HG02943 (cell line): ENCODE data around the gene PAAF1.
A peak's percentile ranks its signal among the peaks of the same experiment; 100 is the strongest.

Experiments used
- ATAC-seq: cut with Tn5 transposase; IDR thresholded peaks from one replicate; pipeline ENCODE4 v1.9.1; 2021; ENCODE audit warnings: mild to moderate bottlenecking, low read depth, moderate library complexity; ENCODE audit not compliant: unreplicated experiment

The PAAF1 gene

DNA sequence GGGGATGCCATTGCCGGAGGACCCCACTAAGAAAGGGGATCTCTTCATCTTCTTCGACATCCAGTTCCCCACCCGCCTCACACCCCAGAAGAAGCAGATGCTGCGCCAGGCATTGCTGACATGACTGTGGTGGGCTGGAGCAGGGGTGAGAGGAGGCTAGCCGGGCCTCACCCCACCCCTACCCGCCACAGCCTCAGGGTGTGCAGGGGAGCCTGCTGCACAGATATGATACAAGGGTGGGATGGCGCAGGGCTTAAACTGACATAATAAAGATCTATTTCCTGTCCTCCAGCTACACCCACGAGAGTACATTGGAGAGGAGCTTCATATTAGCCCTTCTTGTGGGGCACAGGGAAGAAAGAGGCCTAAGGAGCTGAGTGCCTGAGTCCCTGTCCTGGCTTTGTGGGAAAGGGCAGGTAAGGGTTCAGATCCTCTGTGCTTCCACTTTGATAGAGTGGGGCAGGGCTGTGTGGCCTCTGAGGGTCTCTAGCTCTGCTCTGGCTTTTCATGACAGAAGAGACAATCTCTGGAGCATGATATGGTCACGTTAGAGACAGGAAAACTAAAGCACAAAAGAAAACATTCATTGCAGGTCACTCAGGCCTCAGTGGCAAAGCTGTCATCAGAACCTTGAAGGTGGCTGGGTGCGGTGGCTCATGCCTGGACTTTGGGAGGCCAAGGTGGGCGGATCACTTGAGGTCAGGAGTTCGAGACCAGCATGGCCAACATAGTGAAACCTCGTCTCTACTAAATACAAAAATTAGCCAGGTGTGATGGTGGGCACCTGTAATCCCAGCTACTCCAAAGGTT is 93.4 kb downstream of the PAAF1 start:
- no peak for ATAC-seq

DNA sequence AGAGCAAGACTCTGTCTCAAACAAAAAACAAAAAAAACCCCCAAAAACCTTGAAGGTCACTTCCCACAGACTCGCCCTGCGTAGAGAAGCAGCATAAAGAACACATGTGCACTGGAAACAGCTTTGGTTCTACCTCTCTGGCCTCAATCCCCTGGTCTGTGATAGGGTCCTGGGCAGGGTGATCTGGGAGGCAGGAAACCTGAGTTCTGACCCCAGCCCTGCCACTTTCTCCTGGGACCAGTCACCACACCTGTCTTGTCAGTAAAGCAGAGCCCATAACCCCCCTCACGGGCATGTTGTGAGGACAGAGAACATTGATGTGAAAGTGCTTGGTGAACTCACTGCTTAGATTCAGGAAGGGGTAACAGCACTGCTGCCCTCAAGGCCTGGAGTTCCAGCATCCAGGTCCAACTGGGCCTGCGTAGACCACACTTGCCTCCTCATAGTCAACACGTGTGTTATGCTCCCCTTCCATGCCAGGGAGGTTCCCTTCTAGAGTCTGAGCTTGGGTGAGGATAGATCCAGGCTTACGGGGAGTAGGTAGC is 94.4 kb downstream of the PAAF1 start:
- no peak for ATAC-seq

GRCh38 chr11:73972187-73972586 is 95.4 kb downstream of the PAAF1 start:
- no peak for ATAC-seq

DNA sequence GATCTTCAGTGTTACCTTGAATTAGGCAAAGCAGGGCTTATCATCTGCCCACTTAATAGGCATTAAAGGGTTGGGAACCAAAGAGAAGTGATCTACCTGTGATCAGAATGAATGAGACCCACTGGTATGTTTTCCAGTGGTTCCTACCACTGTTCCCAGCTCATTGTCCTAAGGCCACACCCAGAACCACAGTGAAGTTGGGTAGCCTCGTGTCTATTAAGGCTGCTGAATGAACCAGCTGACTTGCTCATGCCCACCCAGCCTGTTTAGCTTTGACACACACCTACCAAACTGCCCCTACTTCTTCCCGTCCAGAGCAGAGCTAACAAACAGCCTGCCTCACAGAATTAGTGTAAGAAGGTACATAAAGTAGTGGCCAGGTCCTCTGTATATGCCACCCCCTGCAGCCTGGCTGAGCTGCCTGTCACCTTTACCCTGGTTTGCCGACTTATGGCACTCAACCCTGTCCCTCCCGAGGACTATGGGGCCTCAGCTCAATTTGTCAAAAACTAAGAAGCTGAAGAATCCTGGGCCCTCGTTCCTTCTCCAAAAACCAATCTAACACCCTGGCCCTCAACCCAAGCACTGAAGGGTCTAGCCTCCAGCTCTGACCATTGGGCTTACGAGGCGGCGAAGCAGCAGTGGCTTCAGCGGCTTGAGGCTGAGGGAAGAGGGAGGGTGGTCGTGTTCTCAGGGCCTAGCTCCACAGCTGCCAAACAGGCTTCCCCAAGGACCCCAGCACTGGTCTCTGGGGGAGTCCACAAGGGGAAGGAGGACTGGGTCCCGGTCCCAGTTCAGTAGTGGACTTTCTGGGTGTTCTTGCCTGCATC is 96.0 kb downstream of the PAAF1 start:
- ATAC-seq, result no peak

DNA sequence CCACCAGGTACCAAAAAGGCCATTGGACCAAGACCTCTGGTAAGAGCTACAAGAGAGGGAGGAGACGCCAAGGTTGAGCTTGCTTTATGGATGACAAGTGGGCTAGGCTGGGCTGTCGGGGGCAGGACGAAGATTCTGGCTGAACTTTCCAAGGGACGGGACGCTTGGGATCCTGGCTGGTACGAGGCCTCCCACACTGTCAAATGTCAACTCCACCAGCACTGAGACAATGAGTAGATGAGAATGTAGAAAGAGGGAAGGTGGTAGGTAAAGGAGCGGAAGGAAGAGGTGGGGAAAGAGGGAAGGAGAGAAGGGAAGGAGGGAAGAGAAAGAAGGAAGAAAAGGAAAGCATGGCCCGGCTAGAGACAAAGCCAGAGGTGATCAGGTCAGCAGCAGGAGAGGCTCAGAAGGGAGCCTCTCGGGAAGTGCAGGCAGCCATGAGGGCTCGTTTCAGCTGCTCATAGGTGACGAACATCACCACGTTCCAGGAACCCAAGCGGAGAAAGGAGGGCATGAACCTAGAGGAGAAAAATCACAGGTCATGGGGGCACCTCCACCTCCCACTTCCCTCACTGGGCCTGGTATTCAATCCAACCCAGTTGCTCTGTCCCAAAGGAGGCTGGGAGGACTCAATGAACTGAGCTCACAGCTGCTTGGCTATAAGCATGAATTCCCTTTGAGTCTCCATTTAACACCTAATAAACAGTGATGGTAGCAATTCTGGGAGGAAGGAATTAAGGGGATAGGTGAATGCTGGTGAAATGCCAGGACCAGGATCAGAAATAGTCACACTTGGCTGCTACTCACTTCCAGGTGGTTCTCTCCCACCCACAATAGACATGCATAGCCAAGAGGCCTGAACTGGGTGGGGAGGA is 98.0 kb downstream of the PAAF1 start:
- no peak for ATAC-seq

DNA sequence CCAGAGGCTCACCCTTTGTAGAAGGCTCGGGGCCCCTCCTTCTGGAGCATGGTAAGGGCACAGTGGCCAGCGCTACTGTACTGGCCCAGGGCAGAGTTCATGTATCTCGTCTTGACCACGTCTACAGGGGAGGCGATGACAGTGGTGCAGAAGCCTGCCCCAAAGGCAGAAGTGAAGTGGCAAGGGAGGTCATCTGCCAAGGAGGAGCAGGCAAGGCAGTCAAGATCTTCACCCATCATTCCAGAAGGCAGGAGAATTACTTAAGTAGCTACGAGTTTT is 98.6 kb downstream of the PAAF1 start:
- no peak for ATAC-seq

DNA sequence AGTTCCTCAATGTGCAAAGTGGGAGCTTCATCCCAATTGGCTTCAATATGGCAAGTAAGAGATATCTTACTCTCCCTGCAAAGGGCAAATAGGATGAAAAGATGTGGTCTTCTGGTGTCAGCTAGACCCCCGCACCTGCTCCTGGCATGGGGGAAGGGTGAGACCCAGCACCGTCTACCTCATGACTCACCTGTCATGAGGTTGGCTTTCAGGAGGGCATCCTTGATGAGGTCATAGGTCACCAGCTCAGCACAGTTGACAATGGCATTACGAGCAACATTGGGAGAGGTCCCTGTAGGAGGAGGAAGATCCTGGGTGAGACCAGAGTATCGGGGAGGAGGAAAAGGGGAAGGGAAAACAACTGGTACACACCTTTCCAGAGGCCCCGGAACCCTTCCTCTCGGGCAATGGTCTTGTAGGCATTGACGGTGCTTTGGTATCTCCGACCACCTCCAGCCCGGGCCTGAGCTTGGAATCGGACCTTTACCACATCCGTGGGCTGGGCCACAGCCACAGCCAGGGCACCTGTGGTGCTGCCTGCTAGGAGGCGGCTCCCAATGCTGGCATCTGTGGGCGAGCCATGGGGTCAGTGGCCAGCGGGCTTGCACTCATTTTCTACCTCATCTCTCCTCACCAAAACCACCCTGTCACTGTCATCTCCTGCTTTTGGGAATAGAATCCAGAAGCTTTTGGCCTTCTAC is 99.8 kb downstream of the PAAF1 start:
- no peak for ATAC-seq

DNA sequence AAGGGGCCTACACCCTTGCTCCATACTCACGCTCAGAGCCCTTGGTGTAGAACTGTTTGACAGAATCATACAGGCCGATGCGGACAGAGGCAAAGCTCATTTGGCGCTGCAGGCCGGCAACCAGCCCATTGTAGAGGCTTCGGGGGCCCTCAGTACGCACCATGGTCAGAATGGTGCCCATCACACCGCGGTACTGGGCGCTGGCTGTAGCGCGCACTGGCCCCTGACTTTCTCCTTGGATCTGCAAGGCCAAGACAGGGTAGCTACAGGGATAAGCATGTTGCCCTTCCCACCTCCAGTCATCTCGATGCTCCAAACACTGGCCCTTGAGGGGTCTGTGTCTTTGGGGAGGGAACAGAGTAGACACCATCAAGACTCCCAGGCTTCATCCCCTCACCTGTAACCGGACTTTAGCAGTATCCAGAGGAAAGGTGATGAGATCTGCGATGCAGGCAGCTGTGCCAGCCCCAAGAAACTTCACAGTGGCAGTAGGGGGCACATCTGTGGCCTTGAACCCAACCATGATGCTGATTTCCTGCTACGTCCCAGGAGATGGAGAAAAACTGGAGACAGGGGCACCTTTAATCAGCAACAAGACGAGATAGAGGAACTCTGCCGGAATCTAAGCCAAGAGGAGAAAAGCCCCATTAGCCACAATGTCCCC is 101.2 kb downstream of the PAAF1 start:
- ATAC-seq, result no peak

- ATAC-seq, result no peak
Measured at GRCh38 chr11:73978576-73979086, 101.8 kb downstream of the PAAF1 start.

DNA sequence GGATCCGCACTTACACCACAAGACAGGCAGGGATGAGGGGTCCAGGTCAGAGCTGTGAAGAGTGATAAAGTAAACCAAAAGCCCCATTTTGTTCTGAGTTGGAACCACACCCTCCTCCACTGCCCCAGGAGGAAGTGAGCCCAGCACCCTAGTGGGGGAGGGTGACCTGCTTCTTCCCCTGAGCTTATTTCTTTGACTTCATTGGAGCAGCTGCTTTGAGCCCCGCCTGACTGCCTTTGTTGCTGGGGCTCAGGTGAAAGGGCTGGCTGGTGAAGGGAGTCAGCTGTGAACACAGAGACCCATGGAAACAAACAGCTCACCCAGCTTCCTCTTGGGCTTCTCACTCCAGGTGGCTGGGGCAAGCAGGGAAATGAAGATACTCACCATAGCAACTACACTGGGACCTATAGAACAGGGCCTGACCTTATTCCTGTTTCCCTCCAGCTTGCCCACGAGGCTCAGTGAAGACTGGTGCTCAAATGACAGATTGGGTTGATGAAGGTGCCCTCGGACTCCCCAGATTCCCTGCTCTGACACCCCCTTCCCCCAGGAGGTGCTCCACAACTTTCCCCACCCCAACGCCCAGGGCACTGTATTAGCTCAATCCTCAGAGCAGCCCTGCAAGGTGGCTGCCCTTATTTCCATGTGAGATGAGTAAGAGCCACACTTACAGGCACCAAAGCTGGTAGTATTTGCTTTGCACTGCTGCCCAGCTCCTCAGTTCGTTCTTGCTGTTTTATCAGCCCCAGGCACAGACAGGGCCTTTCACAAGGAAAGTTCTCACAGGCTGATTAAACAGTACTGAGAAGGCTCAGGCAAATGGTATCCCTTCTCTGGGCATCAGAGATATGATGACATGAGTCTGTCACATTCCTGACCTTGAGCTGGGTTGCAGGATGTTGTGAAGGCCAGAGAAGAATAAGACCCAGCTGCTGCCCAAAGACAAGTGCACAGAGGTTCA is 103.5 kb downstream of the PAAF1 start:
- ATAC-seq, result peak; percentile 39
